GM19023 (cell line): ENCODE results near the gene EXOSC10.
A peak's percentile ranks its signal among the peaks of the same experiment; 100 is the strongest.
"Not testable (repeated sequence)": the region's sequence is repeated elsewhere in the genome, so short reads cannot be mapped to it uniquely, and the experiment has no call there.

Experiments
- ATAC-seq: cut with Tn5 transposase; IDR thresholded peaks from one replicate; pipeline ENCODE4 v1.9.1; 2021; ENCODE audit warnings: mild to moderate bottlenecking, moderate library complexity; ENCODE audit not compliant: unreplicated experiment

Gene EXOSC10

GRCh38 chr1:11063937-11064537, 35.6 kb downstream of the EXOSC10 start:
- ATAC-seq, result not testable (repeated sequence)

GRCh38 chr1:11062965-11063401, 36.7 kb downstream of the EXOSC10 start:
- peak; percentile 24 for ATAC-seq

GRCh38 chr1:11061652-11062365, 37.9 kb downstream of the EXOSC10 start:
- no peak for ATAC-seq

DNA sequence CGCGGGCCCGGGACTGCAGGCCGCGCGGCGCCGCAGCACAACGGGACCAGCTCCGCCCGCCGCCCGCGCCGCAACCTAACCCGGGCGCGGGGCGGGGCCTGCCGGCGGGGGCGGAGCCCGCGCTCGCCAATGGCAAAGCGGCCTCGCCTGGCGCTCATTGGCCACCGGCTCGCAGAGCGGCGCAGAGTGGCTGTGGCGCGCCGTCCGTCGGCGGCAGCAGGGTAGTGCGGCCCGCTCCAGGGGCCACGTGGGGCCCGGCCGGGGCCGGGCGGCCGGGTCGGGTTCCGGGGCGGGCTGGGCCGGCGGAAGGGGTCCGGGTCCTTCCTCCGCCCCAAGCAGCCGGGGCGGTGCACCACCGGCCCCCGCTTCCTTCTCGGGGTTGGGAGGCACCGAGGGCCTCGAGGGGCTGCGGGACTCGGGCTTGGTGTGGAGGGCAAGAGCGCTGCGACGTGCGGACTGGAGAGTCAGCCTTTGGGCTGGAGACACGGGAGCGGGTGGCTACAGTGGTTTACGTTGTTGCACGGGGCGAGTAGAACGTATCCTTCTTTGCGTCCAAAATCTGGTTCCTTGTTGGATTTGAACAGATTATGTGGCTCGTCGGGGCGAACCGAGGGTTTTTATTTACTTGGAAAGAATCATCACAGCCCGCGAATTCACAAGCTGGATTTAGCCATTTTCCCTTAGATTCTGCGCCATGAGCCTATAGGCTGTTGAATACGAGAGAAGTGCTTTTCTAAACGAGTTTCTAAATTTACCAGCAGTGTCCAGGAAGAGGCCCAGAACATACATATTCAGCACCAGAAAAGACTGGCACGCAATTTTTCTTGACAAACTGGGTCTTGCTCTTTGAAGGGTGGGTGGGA, 39.5 kb downstream of the EXOSC10 start, which contains the start of gene SRM:
Gene SRM (minus strand): TSS at position 51 of the 863 bp plus-strand sequence. CDS start 75 bp downstream, outside the sequence.
- ATAC-seq, result peak; percentile 85

DNA sequence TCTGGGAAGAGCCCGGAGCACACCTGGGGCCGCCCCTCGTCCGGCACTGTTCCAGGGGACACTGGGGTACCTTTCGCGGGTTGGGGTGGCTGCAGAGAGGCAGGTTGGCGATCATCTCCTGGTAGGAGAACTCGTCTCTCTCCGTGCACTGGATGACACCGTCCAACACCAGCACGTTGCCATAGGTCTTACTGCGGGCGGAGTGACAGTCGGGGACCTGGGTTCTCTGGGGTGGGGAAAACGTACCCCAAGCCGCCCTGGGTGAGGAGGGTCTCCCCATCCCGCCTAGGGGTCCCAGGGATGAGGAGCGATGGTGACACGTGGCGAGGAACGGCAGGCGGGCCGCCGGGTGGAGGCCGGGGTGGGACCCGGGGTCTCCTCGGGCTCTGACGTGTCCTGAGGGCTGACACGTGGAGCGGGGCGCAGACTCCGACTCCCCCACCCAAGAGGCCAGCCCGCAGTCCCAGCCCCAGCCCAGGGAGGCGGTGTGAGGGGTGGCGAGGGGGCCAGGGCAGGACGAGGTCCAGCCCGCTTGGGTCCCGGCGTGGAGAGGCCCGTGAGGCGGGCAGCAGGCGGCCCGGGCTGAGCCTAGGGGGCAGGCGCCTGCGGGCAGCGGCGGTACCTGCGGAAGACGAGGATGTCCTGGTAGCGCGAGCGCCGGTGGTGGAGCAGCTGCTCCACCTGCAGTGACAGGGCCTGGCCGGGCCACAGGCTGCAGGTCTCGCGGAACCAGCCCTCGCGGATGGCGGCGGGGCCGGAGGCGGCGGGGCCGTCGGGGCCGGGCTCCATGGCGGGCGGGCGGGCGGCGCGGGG, 40.3 kb downstream of the EXOSC10 start:
- ATAC-seq, result peak; percentile 22

DNA sequence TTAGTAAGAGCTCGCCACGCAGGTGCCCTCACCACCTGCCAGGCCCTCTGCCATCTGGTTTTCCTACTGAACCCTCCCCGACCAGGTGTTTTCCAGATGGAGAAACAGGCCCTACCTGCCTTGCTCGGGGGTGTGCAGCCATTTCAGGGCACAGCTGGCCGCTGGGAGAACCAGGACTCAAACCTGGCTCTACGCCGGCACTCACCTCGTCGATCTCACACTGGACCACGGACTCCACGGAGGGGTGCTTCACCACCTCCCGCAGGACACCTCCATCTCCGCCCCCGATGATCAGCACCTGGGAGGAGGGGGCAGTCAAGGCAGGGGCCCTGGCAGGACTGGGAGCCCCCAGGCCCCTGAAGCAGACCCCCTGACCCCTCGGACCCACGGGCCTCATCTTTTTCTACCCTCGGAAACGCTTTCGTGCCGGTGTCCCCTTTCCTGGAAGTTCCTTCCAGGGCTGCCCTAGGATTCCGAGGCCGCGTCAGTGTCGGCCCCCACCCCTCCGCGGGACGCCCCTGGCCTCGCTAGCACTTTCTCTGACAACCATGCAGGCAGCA, 41.0 kb downstream of the EXOSC10 start:
- no peak for ATAC-seq

- ATAC-seq, result no peak
These were observed 41.6 kb downstream of the EXOSC10 start for GRCh38 chr1:11058026-11058425.

GRCh38 chr1:11057477-11057876, 42.2 kb downstream of the EXOSC10 start:
- no peak for ATAC-seq

GRCh38 chr1:11056504-11056903, 43.2 kb downstream of the EXOSC10 start:
- no peak for ATAC-seq

DNA sequence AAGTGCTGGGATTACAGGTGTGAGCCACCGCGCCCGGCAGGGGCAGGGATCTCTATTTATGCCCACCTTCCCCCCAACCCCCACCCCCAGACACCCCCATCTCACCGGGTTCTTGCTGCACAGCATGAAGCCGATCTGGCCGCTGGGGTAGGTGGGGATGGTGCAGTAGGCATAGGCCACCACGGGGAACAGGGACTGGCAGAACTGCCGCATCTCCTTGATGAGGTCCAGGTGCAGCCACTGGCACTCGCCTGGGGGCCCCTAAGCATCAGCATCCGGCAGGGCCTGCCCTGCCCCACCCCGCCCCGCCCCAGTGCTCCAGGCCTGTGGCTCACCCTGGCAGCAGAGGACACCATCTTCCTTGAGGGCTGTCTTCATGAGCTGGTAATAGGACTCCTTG, 44.0 kb downstream of the EXOSC10 start:
- no peak for ATAC-seq

DNA sequence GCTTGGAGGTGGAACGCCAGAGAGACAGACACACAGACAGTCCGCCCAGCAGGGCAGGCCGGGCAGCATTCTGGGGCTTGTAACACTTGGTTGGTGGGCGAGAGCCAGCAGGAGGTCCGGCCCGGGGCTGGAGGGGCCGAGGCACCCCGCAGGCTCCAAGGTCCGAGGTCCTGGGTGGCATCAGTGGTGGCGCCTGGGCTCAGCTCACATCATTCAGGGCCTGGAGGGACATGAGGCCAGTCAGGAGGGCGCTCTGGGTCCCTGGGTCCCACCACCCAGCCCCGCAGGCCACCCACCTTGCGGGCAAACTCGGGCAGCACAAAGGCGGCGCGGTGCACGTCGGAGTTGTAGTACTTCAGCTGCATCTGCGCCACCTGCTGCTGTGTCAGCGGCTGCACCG, 45.0 kb downstream of the EXOSC10 start:
- no peak for ATAC-seq

- ATAC-seq, result no peak
These were observed 45.5 kb downstream of the EXOSC10 start for GRCh38 chr1:11054181-11054580.

- no peak for ATAC-seq
These were observed 45.9 kb downstream of the EXOSC10 start for GRCh38 chr1:11053758-11054137.

GRCh38 chr1:11052839-11053757, 46.6 kb downstream of the EXOSC10 start:
- ATAC-seq, result no peak

GRCh38 chr1:11051781-11052511, 47.7 kb downstream of the EXOSC10 start:
- no peak for ATAC-seq

GRCh38 chr1:11051121-11051520, 48.5 kb downstream of the EXOSC10 start:
- not testable (repeated sequence) for ATAC-seq

DNA sequence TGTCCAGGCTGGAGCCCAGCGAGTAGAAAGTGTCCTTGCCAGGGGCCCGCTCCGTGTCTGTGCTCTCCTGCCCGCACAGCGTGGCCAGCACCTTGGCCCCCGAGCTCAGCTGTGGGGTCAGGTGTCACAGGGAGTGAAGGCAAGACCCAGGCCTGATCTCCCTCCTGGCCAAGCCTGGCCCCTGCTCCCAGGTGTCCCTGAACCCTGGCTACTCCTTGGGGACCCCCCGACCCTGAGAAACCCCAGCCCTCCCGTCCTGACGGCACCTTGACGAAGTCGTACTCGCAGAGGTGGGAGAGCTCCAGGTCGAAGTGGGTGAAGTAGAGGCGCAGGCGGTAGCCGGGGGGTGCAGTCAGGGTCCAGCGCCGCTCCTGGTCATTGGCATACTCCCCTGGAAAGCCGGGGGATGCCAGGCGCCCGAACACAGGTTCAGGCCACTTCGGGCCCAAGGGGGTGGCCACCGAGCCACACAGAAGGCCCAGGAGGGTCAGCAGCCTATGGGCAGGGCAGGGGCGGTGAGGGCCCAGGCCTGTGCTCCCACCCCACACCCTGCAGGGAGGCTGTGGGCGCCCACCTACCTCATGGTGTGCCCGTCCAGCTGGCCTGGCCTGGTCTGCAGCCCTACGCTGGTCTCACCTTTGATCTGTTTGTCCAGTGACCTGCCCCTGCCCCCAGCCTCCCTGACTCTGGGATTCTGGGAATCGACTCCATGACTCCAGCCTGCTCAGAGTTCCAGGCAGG, 52.9 kb downstream of the EXOSC10 start, which contains the start of gene MASP2:
Gene MASP2 (minus strand): TSS at position 615 of the 741 bp plus-strand sequence. CDS start 32 bp downstream, at position 583.
- no peak for ATAC-seq

DNA sequence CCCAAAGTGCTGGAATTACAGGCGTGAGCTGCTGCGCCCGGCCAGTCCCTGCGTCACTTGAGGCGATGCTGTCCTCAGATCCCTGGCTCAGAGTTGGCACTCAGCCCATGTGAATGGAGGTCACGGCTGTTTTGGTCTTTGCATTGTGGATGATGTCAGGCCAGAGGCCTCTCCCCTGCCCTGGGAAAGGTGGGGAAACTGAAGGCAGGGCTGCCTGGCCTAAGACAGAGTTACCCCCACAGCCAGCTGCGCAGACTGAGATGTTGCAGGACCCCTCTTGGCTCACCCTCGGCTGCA, 53.5 kb downstream of the EXOSC10 start:
- ATAC-seq, result no peak
